K562 (cell line): ENCODE results near the gene PRKAR1B. TPM values are rescaled to one million over a fixed set of nuclear protein-coding genes. Genes with fewer than 3 reads are reported as not detected.

Experiments
- ATAC-seq: fragments of 200-7000 bp; cut with Tn5 transposase; 3 replicates; pipeline ENCODE4 v1.9.1; 2020; ENCODE audit warnings: moderate library complexity
- BruUV-seq: library from RNA; stranded (reverse); fragments of 400-500 nt; replicated peaks from 2 replicates; lab custom pipeline; 2021; lab: Mats Ljungman, UMichigan
- CTCF ChIA-PET: fragments of 300-600 bp; formaldehyde crosslinking; extraction: SDS; loops from one replicate; lab custom pipeline; 2021; ENCODE audit warnings: low intra/inter-chr PET ratio; lab: Yijun Ruan, JAX
- POLR2A ChIA-PET: fragments of 300-600, 350-650 bp; sonication (Branson Sonifier 250); formaldehyde crosslinking; extraction: SDS; loops from one replicate; lab custom pipeline; 2021; ENCODE audit warnings: antibody characterized with exemption, inconsistent platforms; lab: Yijun Ruan, JAX
- DNase-seq, 4 experiments: peaks; one replicate each; pipeline versions ENCODE4 v3.0.0 to v3.0.0-alpha.2; 2011 to 2018; ENCODE audit warnings: low spot score in 3 of 4, mixed read lengths in 3 of 4; ENCODE audit errors: extremely low read depth in 1 of 4
- FAIRE-seq: peaks from 2 replicates; lab custom pipeline; 2011; peaks lifted over from hg19 to GRCh38; lab: Jason Lieb, UNC
- H2AFZ ChIP-seq: 2 replicates; pipeline ENCODE4 v1.6.0; 2011; ENCODE audit warnings: low read depth, low read length, control low read depth, inconsistent platforms
- H3K27ac ChIP-seq: fragments of 200-600 bp; 3 replicates; pipeline ENCODE4 v1.8.0; 2011; ENCODE audit warnings: low read depth, mild to moderate bottlenecking, control low read depth, inconsistent platforms, low read length, moderate library complexity, mixed read lengths; ENCODE audit errors: extremely low read depth
- H3K27me3 ChIP-seq, 2 experiments: fragments of 300-600 bp in 1 of 2; 2 replicates in 1 of 2; 3 replicates in 1 of 2; pipeline versions ENCODE4 v1.6.0 to v1.8.0; 2011; ENCODE audit warnings: inconsistent platforms in 2 of 2, low read length in 2 of 2, mild to moderate bottlenecking in 1 of 2, mixed read lengths in 1 of 2, moderate library complexity in 1 of 2; ENCODE audit not compliant: control insufficient read depth in 2 of 2, insufficient read depth in 2 of 2
- H3K36me3 ChIP-seq: fragments of 300-600 bp; 3 replicates; pipeline ENCODE4 v1.8.0; 2011; ENCODE audit warnings: mild to moderate bottlenecking, low read length, inconsistent platforms; ENCODE audit not compliant: control insufficient read depth, insufficient read depth
- H3K4me1 ChIP-seq, 2 experiments: fragments of 200-600 bp in 1 of 2; replicated peaks in 1 of 2; 2 replicates in 1 of 2; 3 replicates in 1 of 2; pipeline versions ENCODE4 v1.5.1 to v1.8.0; 2011; ENCODE audit warnings: inconsistent platforms in 2 of 2, low read length in 2 of 2, mild to moderate bottlenecking in 1 of 2, mixed read lengths in 1 of 2, moderate library complexity in 1 of 2; ENCODE audit not compliant: control insufficient read depth in 2 of 2, insufficient read depth in 2 of 2
- H3K4me2 ChIP-seq: 2 replicates; pipeline ENCODE4 v1.6.1; 2011; ENCODE audit warnings: low read length, control low read depth, inconsistent platforms, mixed read lengths; ENCODE audit not compliant: insufficient read depth
- H3K4me3 ChIP-seq: fragments of 200-600 bp; sonication (generic), shearing (Covaris generic); 2 replicates; pipeline ENCODE4 v1.5.1; 2016; ENCODE audit warnings: control low read depth, inconsistent platforms
- H3K79me2 ChIP-seq: fragments of 200-600 bp; 3 replicates; pipeline ENCODE4 v1.8.0; 2011; ENCODE audit warnings: low read length, inconsistent platforms; ENCODE audit not compliant: control insufficient read depth, insufficient read depth
- H3K9ac ChIP-seq, 2 experiments: 2 replicates each; pipeline versions ENCODE4 v1.6.0 to v1.6.1; 2011; ENCODE audit warnings: low read depth in 2 of 2, low read length in 2 of 2, control low read depth in 1 of 2, inconsistent platforms in 1 of 2, mild to moderate bottlenecking in 1 of 2, mixed read lengths in 1 of 2; ENCODE audit not compliant: insufficient read depth in 1 of 2
- H3K9me1 ChIP-seq: one replicate; pipeline ENCODE4 v1.6.0; 2011; ENCODE audit warnings: inconsistent platforms, mild to moderate bottlenecking, low read length, moderate library complexity; ENCODE audit not compliant: control insufficient read depth, insufficient read depth
- H3K9me3 ChIP-seq: replicated peaks from 2 replicates; pipeline ENCODE4 v1.5.1; 2011; ENCODE audit warnings: low read depth, low read length, inconsistent platforms; ENCODE audit not compliant: control insufficient read depth, insufficient read depth
- H4K20me1 ChIP-seq: replicated peaks from 2 replicates; pipeline ENCODE4 v1.6.1; 2011; ENCODE audit warnings: low read length, inconsistent platforms, mixed read lengths; ENCODE audit not compliant: control insufficient read depth, insufficient read depth
- DNMT1 ChIP-seq: fragments of 450-650 bp; IDR thresholded peaks from 2 replicates; pipeline ENCODE4 v1.6.1; 2016; ENCODE audit warnings: antibody characterized with exemption, mild to moderate bottlenecking
- FOXJ2 ChIP-seq: fragments of 200-800 bp; sonication (Bioruptor generic); IDR thresholded peaks from 2 replicates; pipeline ENCODE4 v1.6.1; 2016; ENCODE audit warnings: missing genetic modification characterization, missing compliant biosample characterization
- FOXM1 ChIP-seq, 2 experiments: fragments of 450-650 bp in 1 of 2; sonication (generic) in 1 of 2; formaldehyde crosslinking in 1 of 2; IDR thresholded peaks; 2 replicates each; pipeline versions ENCODE4 v1.6.1 to v1.9.0; 2017 to 2022; ENCODE audit warnings: low read depth in 2 of 2, mild to moderate bottlenecking in 2 of 2, missing genetic modification reagents in 1 of 2, moderate library complexity in 1 of 2
- MEIS2 ChIP-seq: fragments of 450-650 bp; IDR thresholded peaks from 2 replicates; pipeline ENCODE4 v1.6.1; 2014; ENCODE audit warnings: mild to moderate bottlenecking; ENCODE audit not compliant: partially characterized antibody
- MTF1 ChIP-seq: fragments of 250-450 bp; sonication (Bioruptor Pico); IDR thresholded peaks from 2 replicates; pipeline ENCODE4 v1.9.0; 2021; ENCODE audit warnings: moderate library complexity, mild to moderate bottlenecking, inconsistent platforms, borderline replicate concordance
- YBX1 ChIP-seq: fragments of 450-650 bp; IDR thresholded peaks from 2 replicates; pipeline ENCODE4 v1.7.1; 2016; ENCODE audit warnings: mild to moderate bottlenecking
- ZNF280A ChIP-seq: fragments of 450-650 bp; IDR thresholded peaks from 2 replicates; pipeline ENCODE4 v1.6.1; 2018; ENCODE audit warnings: mild to moderate bottlenecking, low read depth; ENCODE audit not compliant: partially characterized antibody
- ZNF280B ChIP-seq: fragments of 250-450 bp; sonication (Bioruptor Pico); IDR thresholded peaks from 2 replicates; pipeline ENCODE4 v1.5.1; 2021; ENCODE audit warnings: mild to moderate bottlenecking
- WGBS: fragments of 100-300 bp; shearing (Covaris generic); methylation state at CpG from one replicate; pipeline ENCODE4 v1.1.6; 2016; ENCODE audit warnings: low coverage, mixed read lengths; ENCODE audit not compliant: insufficient coverage; ENCODE audit errors: missing lambda C conversion rate; 5-methylcytosine and 5-hydroxymethylcytosine counted together
- in situ Hi-C: fragments of 300-500 bp; cut with MboI; formaldehyde crosslinking; loops from 4 replicates; pipeline ENCODE4 v1.15.0; 2018; ENCODE audit warnings: inconsistent platforms, mixed read lengths
- intact Hi-C: fragments of 100-400 bp; cut with micrococcal nuclease; formaldehyde crosslinking; loops from 2 replicates; pipeline ENCODE4 v1.14.2; 2022
- polyA plus RNA-seq, 8 experiments: library from polyadenylated mRNA; depleted of rRNA in 4 of 8; stranded (reverse) in 5 of 8; unstranded in 3 of 8; fragments of >200 nt; fragmentation: Nextera tagmentation in 2 of 8; fragmentation: Illumina TruSeq in 1 of 8; extraction: Ambion mirVana in 2 of 8; extraction: Trizol in 1 of 8; gene quantifications; 2 replicates each; pipeline versions ENCODE4 v1.2.1 to v1.2.3, GENCODE V29; 2011 to 2014; ENCODE audit warnings: inconsistent platforms in 1 of 8, missing spikeins in 1 of 8
- total RNA-seq, 7 experiments: library from RNA; depleted of rRNA in 6 of 7; stranded (reverse); fragments of >200 nt in 6 of 7; fragmentation: Illumina TruSeq in 2 of 7; extraction: Trizol in 2 of 7; gene quantifications; 2 replicates each; pipeline versions ENCODE4 v1.2.1 to v1.2.3, GENCODE V29; 2011 to 2021; ENCODE audit warnings: low replicate concordance in 1 of 7

The PRKAR1B gene
- total and polyA plus RNA-seq, 9 of the 15 experiments (the other 6 are each of a cell fraction or from before 2014, with no cell fraction given) = 0.99 to 30.5 (median 12.7) TPM

- Histone ChIP-seq H3K4me2 (no peak overlapping the region), H3K4me1 (peaks cover 0 to 25% of the 10 kb centered on the region in 2 experiments; a peak in 2 of 5 replicates), H3K27me3 (no peaks in the 10 kb centered on the region), H3K79me2 (no peaks in the 10 kb centered on the region), H3K9me3 (no peaks in the 10 kb centered on the region), H3K4me3 (no peak overlapping the region), H3K9ac (peak overlapping the region in 1 of 2 experiments; percentile 74; a peak in 2 of 4 replicates), H2AFZ (no peak overlapping the region), H3K36me3 (no peaks in the 10 kb centered on the region), H3K27ac (no peak overlapping the region), H4K20me1 (no peaks in the 10 kb centered on the region), H3K9me1 (peaks cover 5% of the 10 kb centered on the region)
- ChIA-PET CTCF (no interaction called here), POLR2A (interaction anchor here (2.4 kb wide), 1 partner anchor 8 kb away, joined by 6 read pairs; no protein-coding TSS in a partner anchor)
- intact Hi-C loops = no loop called here
- no TSS peak for BruUV-seq
- WGBS = 57% methylated on average over 11 of the region's 11 CpGs
- ATAC-seq = no peak
- TF ChIP-seq ZNF280B (CRISPR knock-in tag) = no peak
- TF ChIP-seq FOXM1 (IDR thresholded peaks at IDR 0.05; ENCODE audit: low read depth) = no peak
- TF ChIP-seq FOXM1 (CRISPR knock-in tag; IDR thresholded peaks at IDR 0.05; ENCODE audit: low read depth) = no peak
- TF ChIP-seq ZNF280A = no peak
- TF ChIP-seq FOXJ2 (tag) = no peak
- no peak for TF ChIP-seq DNMT1
- no peak for TF ChIP-seq MTF1 (CRISPR knock-in tag)
- TF ChIP-seq MEIS2 = no peak
- no peak for TF ChIP-seq YBX1
- no peak for DNase-seq
- in situ Hi-C loops = no loop called here
- no peak for FAIRE-seq
Measured at GRCh38 chr7:506391-506831, 220.7 kb downstream of the PRKAR1B start.
